Sigmoid colon (tissue), 4 donors: ENCODE measurements around the gene TIMM22.

Source experiments
- EP300 ChIP-seq, 4 donors: sonication (generic); formaldehyde crosslinking; IDR thresholded peaks; one replicate each; pipeline ENCODE4 v1.6.1; 2017; ENCODE audit warnings: antibody characterized with exemption in 4 of 4
- POLR2A ChIP-seq, 2 donors: fragments of 450-650 bp; IDR thresholded peaks; one replicate each; pipeline ENCODE4 v1.6.1; 2016; ENCODE audit warnings: antibody characterized with exemption in 2 of 2, mild to moderate bottlenecking in 2 of 2, moderate library complexity in 2 of 2
- POLR2AphosphoS5 ChIP-seq, 4 donors: sonication (generic); formaldehyde crosslinking; IDR thresholded peaks; one replicate each; pipeline ENCODE4 v1.6.1; 2017; ENCODE audit warnings: antibody characterized with exemption in 4 of 4
- TF ChIP-seq, protein P1 (sequence below), 4 experiments: fragments of 450-650 bp in 3 of 4; fragments of 200-600 bp in 1 of 4; IDR thresholded peaks; one replicate each; pipeline ENCODE4 v1.5.1; 2016 to 2019; ENCODE audit warnings: antibody characterized with exemption in 4 of 4, mild to moderate bottlenecking in 3 of 4, moderate library complexity in 2 of 4

DNA sequence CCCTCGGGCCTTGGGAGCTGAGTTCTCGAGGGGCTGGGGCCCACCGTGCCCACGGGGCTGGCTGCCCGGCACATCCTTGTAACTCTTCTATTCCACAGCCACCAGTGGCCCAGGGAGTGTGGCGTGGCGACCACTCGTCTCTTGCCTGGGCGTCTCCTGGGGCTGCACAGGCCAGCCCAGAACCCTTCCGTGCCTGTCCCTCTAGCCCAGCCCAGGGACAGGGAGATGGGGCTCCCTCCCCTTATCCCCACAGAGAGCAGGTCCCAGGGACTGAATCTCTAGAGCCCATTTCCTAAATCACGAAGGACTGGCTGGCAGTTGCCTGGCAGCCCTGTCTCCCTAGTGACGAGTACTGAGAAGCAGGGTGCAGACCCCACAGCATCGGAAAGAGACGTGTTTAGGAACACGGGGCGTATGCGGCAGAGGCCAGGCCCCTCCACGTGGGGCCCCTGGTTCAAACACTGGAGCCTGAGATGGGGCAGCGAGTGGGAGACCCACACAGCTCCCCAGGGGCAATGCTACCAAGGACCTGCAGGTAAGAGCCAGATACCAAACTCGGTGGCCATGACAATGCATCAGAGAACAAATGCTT, 51.0 kb downstream of the TIMM22 start:
- TF ChIP-seq, protein P1, sequence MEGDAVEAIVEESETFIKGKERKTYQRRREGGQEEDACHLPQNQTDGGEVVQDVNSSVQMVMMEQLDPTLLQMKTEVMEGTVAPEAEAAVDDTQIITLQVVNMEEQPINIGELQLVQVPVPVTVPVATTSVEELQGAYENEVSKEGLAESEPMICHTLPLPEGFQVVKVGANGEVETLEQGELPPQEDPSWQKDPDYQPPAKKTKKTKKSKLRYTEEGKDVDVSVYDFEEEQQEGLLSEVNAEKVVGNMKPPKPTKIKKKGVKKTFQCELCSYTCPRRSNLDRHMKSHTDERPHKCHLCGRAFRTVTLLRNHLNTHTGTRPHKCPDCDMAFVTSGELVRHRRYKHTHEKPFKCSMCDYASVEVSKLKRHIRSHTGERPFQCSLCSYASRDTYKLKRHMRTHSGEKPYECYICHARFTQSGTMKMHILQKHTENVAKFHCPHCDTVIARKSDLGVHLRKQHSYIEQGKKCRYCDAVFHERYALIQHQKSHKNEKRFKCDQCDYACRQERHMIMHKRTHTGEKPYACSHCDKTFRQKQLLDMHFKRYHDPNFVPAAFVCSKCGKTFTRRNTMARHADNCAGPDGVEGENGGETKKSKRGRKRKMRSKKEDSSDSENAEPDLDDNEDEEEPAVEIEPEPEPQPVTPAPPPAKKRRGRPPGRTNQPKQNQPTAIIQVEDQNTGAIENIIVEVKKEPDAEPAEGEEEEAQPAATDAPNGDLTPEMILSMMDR (IDR thresholded peaks at IDR 0.05), result no peak
- TF ChIP-seq EP300 (IDR thresholded peaks at IDR 0.05) (no peak), POLR2A (IDR thresholded peaks at IDR 0.05) (no peak), POLR2AphosphoS5 (IDR thresholded peaks at IDR 0.05) (no peak)
